ENCODE measurements around the gene BHMT2. TPM values are rescaled to one million over a fixed set of nuclear protein-coding genes. Genes with fewer than 3 reads are reported as not detected.

Gene BHMT2
- total and polyA plus RNA-seq, 2 of the 4 experiments (the other 2 are of a cell fraction), result 0.36 to 0.60 TPM

DNA sequence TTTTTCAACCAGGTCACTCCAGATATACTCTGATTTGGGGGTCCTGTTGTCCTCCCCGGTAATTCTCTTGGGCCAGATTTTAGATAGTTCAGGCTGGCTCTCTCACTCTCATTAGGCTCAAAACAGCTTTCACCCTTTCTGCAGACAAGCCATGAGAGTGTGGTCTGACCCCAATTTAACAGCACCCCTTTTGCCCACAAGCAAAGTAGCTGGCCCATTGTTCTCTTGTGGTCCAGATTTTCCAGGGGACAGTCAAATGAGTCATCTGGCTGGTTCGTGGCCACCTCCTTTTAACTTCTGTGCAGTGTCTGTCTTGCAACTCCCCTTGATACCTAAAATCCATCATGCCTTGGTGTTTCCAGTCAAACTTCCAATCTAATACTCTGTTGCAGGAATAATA, 16.5 kb downstream of the BHMT2 start:
- Histone ChIP-seq H4K91ac (ENCODE audit: insufficient read depth, low read depth, low read length) (no peak overlapping the region), H3K4me2 (ENCODE audit: low read depth, low read length) (no peak overlapping the region), H2AK9ac (replicated peaks; ENCODE audit: low read depth, low read length, poor library complexity) (no peak overlapping the region), H3K79me1 (ENCODE audit: low read depth in 1 of 2, low read length in 2 of 2) (no peaks in the 10 kb centered on the region), H2BK15ac (ENCODE audit: low read depth, low read length) (no peak overlapping the region), H3K14ac (replicated peaks; ENCODE audit: low read depth, low read length) (no peak overlapping the region), H3K9ac (ENCODE audit: low read depth, low read length) (no peak overlapping the region), H3K4me3 (ENCODE audit: insufficient read depth, low read depth, low read length) (no peak overlapping the region), H4K8ac (ENCODE audit: low read depth in 2 of 2, low read length in 2 of 2) (no peak overlapping the region), H3K4ac (ENCODE audit: low read depth, low read length) (no peak overlapping the region), H2AK5ac (ENCODE audit: low read depth, low read length) (no peak overlapping the region), H3K56ac (ENCODE audit: extremely low read depth, insufficient read depth, low read length) (no peak overlapping the region), H2BK120ac (ENCODE audit: low read depth, low read length) (no peak overlapping the region), H2AFZ (replicated peaks; ENCODE audit: low read length, poor library complexity) (no peak overlapping the region), H3K27me3 (ENCODE audit: control insufficient read depth, insufficient read depth, low read length) (no peaks in the 10 kb centered on the region), H2BK20ac (ENCODE audit: low read depth, low read length) (no peak overlapping the region), H3K18ac (ENCODE audit: low read depth, low read length) (no peak overlapping the region), H3K36me3 (ENCODE audit: control insufficient read depth, insufficient read depth, low read length) (no peaks in the 10 kb centered on the region), H4K20me1 (ENCODE audit: insufficient read depth, low read length) (no peaks in the 10 kb centered on the region), H3K9me1 (ENCODE audit: insufficient read depth, low read length) (no peaks in the 10 kb centered on the region), H4K5ac (ENCODE audit: low read depth, low read length) (no peak overlapping the region), H3K27ac (ENCODE audit: insufficient read depth, low read length) (no peak overlapping the region), H3K4me1 (ENCODE audit: control insufficient read depth, insufficient read depth, low read length) (no peaks in the 10 kb centered on the region), H3K23ac (ENCODE audit: low read depth, low read length) (no peak overlapping the region), H3K9me3 (ENCODE audit: control insufficient read depth, insufficient read depth, low read length) (no peaks in the 10 kb centered on the region), H2BK5ac (ENCODE audit: low read depth, low read length, poor library complexity, severe bottlenecking) (no peak overlapping the region)
- BruUV-seq (replicated peaks), result no TSS peak
- in situ Hi-C loops (cut with MboI; ENCODE audit: low sequenced_read_pairs) (no loop called here), intact Hi-C loops (cut with micrococcal nuclease) (no loop called here), dilution Hi-C loops (cut with HindIII; ENCODE audit: low sequenced_read_pairs, unreplicated experiment) (no loop called here)
- ATAC-seq (ENCODE audit: low read depth) (no peak), DNase-seq (no peak)
- TF ChIP-seq RAD21 (IDR thresholded peaks at IDR 0.05; ENCODE audit: low read length), result no peak
- no peak for TF ChIP-seq RFX5 (IDR thresholded peaks at IDR 0.05; ENCODE audit: low read depth, low read length)
- no peak for TF ChIP-seq SMC3 (IDR thresholded peaks at IDR 0.05; ENCODE audit: low read depth, low read length)
- TF ChIP-seq CEBPB (IDR thresholded peaks at IDR 0.05; ENCODE audit: low read depth, low read length), result no peak
- no peak for TF ChIP-seq MXI1 (IDR thresholded peaks at IDR 0.05; ENCODE audit: borderline replicate concordance, low read depth, low read length)
- no peak for TF ChIP-seq BHLHE40 (IDR thresholded peaks at IDR 0.05; ENCODE audit: low read depth, low read length)
- no peak for TF ChIP-seq USF2 (IDR thresholded peaks at IDR 0.05; ENCODE audit: low read depth, low read length)
- TF ChIP-seq MAFK (IDR thresholded peaks at IDR 0.05; ENCODE audit: low read depth, low read length), result no peak
- TF ChIP-seq NFE2L2 (IDR thresholded peaks at IDR 0.05; ENCODE audit: low read depth, low read length), result no peak
- no peak for TF ChIP-seq FOS (IDR thresholded peaks at IDR 0.05; ENCODE audit: low read depth, low read length)
- WGBS, 2 experiments (ENCODE audit: extremely low coverage in 2 of 2, insufficient read length in 1 of 2), result 83% methylated on average over 1 of the region's 2 CpGs; no CpG with 5 or more reads in 1 of the 2 experiments
- POLR2A ChIA-PET (ENCODE audit: unreplicated experiment), result no interaction called here
- CTCF ChIA-PET, result no interaction called here

All from IMR-90 (cell line).